B cell (primary cell): ENCODE data around the gene PDZD2. TPM values are rescaled to one million over a fixed set of nuclear protein-coding genes. Genes with fewer than 3 reads are reported as not detected.

Experiments
- ATAC-seq: fragments of 200-7000 bp; cut with Tn5 transposase; one replicate; pipeline ENCODE4 v1.10.0; 2021; ENCODE audit warnings: low read depth, mild to moderate bottlenecking, moderate number of reproducible peaks, moderate library complexity
- CTCF ChIA-PET: fragments of 350-600 bp; sonication (Branson Sonifier 250); formaldehyde crosslinking; loops from one replicate; lab custom pipeline; 2021; ENCODE audit warnings: antibody characterized with exemption, inconsistent platforms; lab: Charles Lee
- POLR2A ChIA-PET: fragments of 350-600 bp; sonication (Branson Sonifier 250); formaldehyde crosslinking; loops from one replicate; lab custom pipeline; 2021; ENCODE audit warnings: antibody characterized with exemption; lab: Charles Lee
- DNase-seq: peaks from one replicate; pipeline ENCODE4 v3.0.0; 2013
- H2AFZ ChIP-seq: 2 replicates; pipeline ENCODE4 v1.6.1; 2012; ENCODE audit warnings: mild to moderate bottlenecking, low read depth, low read length; ENCODE audit not compliant: insufficient read depth, poor library complexity, severe bottlenecking
- H3K27ac ChIP-seq, 2 donors: 1 replicate in 1 of 2; 2 replicates in 1 of 2; pipeline ENCODE4 v1.5.1; 2012 to 2013; ENCODE audit warnings: low read length in 2 of 2, mild to moderate bottlenecking in 2 of 2, moderate library complexity in 1 of 2
- H3K27me3 ChIP-seq, 4 experiments: fragments of 200-600 bp in 1 of 4; sonication (generic) in 1 of 4; replicated peaks in 1 of 4; 1 replicate in 2 of 4; 2 replicates in 2 of 4; pipeline versions ENCODE4 v1.6.1 to v1.7.0; 2013 to 2016; ENCODE audit warnings: low read length in 3 of 4, mild to moderate bottlenecking in 2 of 4, mixed read lengths in 1 of 4, moderate library complexity in 1 of 4; ENCODE audit not compliant: insufficient read depth in 4 of 4, control insufficient read depth in 3 of 4; ENCODE audit errors: control extremely low read depth in 1 of 4
- H3K36me3 ChIP-seq, 2 experiments: replicated peaks in 1 of 2; 1 replicate in 1 of 2; 2 replicates in 1 of 2; pipeline versions ENCODE4 v1.6.1 to v1.7.1; 2013; ENCODE audit warnings: low read length in 1 of 2; ENCODE audit not compliant: insufficient read depth in 2 of 2, control insufficient read depth in 1 of 2; ENCODE audit errors: control extremely low read depth in 1 of 2, extremely low read depth in 1 of 2
- H3K4me1 ChIP-seq, 2 donors: fragments of 200-600 bp in 1 of 2; sonication (generic) in 1 of 2; 1 replicate in 1 of 2; 2 replicates in 1 of 2; pipeline versions ENCODE4 v1.5.1 to v1.6.1; 2013 to 2017; ENCODE audit warnings: low read length in 2 of 2; ENCODE audit not compliant: control insufficient read depth in 2 of 2, insufficient read depth in 2 of 2
- H3K4me2 ChIP-seq: replicated peaks from 2 replicates; pipeline ENCODE3; 2012; ENCODE audit warnings: mild to moderate bottlenecking, low read depth, low read length; ENCODE audit not compliant: poor library complexity, severe bottlenecking
- H3K4me3 ChIP-seq, 5 experiments: fragments of 200-600 bp in 1 of 5; sonication (generic) in 1 of 5; 1 replicate in 3 of 5; 2 replicates in 2 of 5; pipeline versions ENCODE4 v1.5.1 to v1.7.0; 2011 to 2016; ENCODE audit warnings: low read length in 4 of 5, mild to moderate bottlenecking in 4 of 5, low read depth in 2 of 5, control low read depth in 1 of 5, moderate library complexity in 1 of 5; ENCODE audit not compliant: insufficient read depth in 1 of 5; ENCODE audit errors: control extremely low read depth in 1 of 5, extremely low read depth in 1 of 5
- H3K79me2 ChIP-seq: fragments of 200-600 bp; sonication (generic); one replicate; pipeline ENCODE4 v1.6.0; 2016; ENCODE audit warnings: low read length; ENCODE audit not compliant: control insufficient read depth, insufficient read depth
- H3K9ac ChIP-seq: fragments of 200-600 bp; sonication (generic); 2 replicates; pipeline ENCODE4 v1.6.1; 2017; ENCODE audit warnings: mild to moderate bottlenecking, low read length, moderate library complexity
- H3K9me3 ChIP-seq, 3 donors: one replicate each; pipeline versions ENCODE4 v1.6.1 to v1.7.1; 2013; ENCODE audit warnings: low read length in 2 of 3; ENCODE audit not compliant: control insufficient read depth in 2 of 3, insufficient read depth in 1 of 3; ENCODE audit errors: control extremely low read depth in 1 of 3
- H4K20me1 ChIP-seq: 2 replicates; pipeline ENCODE4 v1.6.0; 2012; ENCODE audit warnings: mild to moderate bottlenecking, low read length; ENCODE audit not compliant: insufficient read depth, control insufficient read depth, poor library complexity, severe bottlenecking
- H3K27ac Mint-ChIP-seq: one replicate; pipeline ENCODE4 v1.8.0; 2021; ENCODE audit warnings: mixed read lengths
- H3K27me3 Mint-ChIP-seq: one replicate; pipeline ENCODE4 v1.8.0; 2021; ENCODE audit warnings: mixed read lengths
- H3K4me1 Mint-ChIP-seq: one replicate; pipeline ENCODE4 v1.8.0; 2021; ENCODE audit warnings: mixed read lengths
- H3K4me3 Mint-ChIP-seq: one replicate; pipeline ENCODE4 v1.8.0; 2021; ENCODE audit warnings: mixed read lengths
- H3K9me3 Mint-ChIP-seq: one replicate; pipeline ENCODE4 v1.8.0; 2022; ENCODE audit warnings: mixed read lengths; ENCODE audit not compliant: insufficient read depth
- CTCF ChIP-seq: fragments of 200-600 bp; IDR thresholded peaks from one replicate; pipeline ENCODE4 v1.8.0; 2022; ENCODE audit warnings: antibody characterized with exemption, mild to moderate bottlenecking
- EZH2 ChIP-seq: IDR thresholded peaks from 2 replicates; pipeline ENCODE4 v1.6.1; 2012; ENCODE audit warnings: borderline replicate concordance, low read depth, mild to moderate bottlenecking, moderate library complexity, low read length; ENCODE audit not compliant: insufficient read depth, poor library complexity, severe bottlenecking
- WGBS: methylation state at CpG from one replicate; pipeline ENCODE4 v1.1.5; 2013; ENCODE audit warnings: missing lambda C conversion rate; ENCODE audit not compliant: insufficient coverage; 5-methylcytosine and 5-hydroxymethylcytosine counted together
- intact Hi-C: fragments of 100-400 bp; cut with micrococcal nuclease; formaldehyde crosslinking; loops from one replicate; pipeline ENCODE4 v1.10.0; 2022
- polyA plus RNA-seq: library from polyadenylated mRNA; depleted of rRNA; stranded (reverse); fragments of >200 nt; gene quantifications from 2 replicates; pipeline ENCODE4 v1.2.3, GENCODE V29; 2012
- total RNA-seq, 2 donors: library from RNA; stranded (reverse); fragments of 120-200 nt in 1 of 2; gene quantifications; 1 replicate in 1 of 2; 2 replicates in 1 of 2; pipeline versions ENCODE4 v1.2.3 to v1.2.4, GENCODE V29; 2013 to 2022

Gene PDZD2
- total and polyA plus RNA-seq, 2 donors (not counting 1 experiment from before 2014, with no cell fraction given) = not detected

GRCh38 chr5:31754741-31755675 is 116.1 kb downstream of the PDZD2 start:
- Histone ChIP-seq H3K79me2 (no peaks in the 10 kb centered on the region), H3K4me3 (no peak overlapping the region), H2AFZ (no peak overlapping the region), H3K27ac (no peak overlapping the region), H3K4me2 (no peak overlapping the region), H3K27me3 (no peaks in the 10 kb centered on the region), H3K4me1 (no peaks in the 10 kb centered on the region), H4K20me1 (no peaks in the 10 kb centered on the region), H3K36me3 (no peaks in the 10 kb centered on the region), H3K9me3 (peaks cover 0 to 3% (median 0%) of the 10 kb centered on the region in 3 donors), H3K9ac (no peak overlapping the region)
- WGBS = 92% methylated on average over 8 of the region's 20 CpGs
- H3K9me3 Mint-ChIP-seq = no peaks in the 10 kb centered on the region
- intact Hi-C loops = no loop called here
- ChIA-PET POLR2A (no interaction called here), CTCF (no interaction called here)
- ATAC-seq (no peak), DNase-seq (no peak)
- no peak overlapping the region for H3K27ac Mint-ChIP-seq
- no peak overlapping the region for H3K4me3 Mint-ChIP-seq
- H3K4me1 Mint-ChIP-seq = no peaks in the 10 kb centered on the region
- H3K27me3 Mint-ChIP-seq = no peaks in the 10 kb centered on the region
- no peak for TF ChIP-seq CTCF
- no peak for TF ChIP-seq EZH2

GRCh38 chr5:31755676-31756230 is 116.8 kb downstream of the PDZD2 start:
- Histone ChIP-seq H3K9me3 (no peaks in the 10 kb centered on the region), H4K20me1 (no peaks in the 10 kb centered on the region), H3K79me2 (no peaks in the 10 kb centered on the region), H3K36me3 (no peaks in the 10 kb centered on the region), H3K4me1 (no peaks in the 10 kb centered on the region), H3K9ac (no peak overlapping the region), H3K27ac (no peak overlapping the region), H3K27me3 (no peaks in the 10 kb centered on the region), H2AFZ (no peak overlapping the region), H3K4me3 (no peak overlapping the region), H3K4me2 (no peak overlapping the region)
- TF ChIP-seq CTCF (no peak), EZH2 (no peak)
- no peaks in the 10 kb centered on the region for H3K27me3 Mint-ChIP-seq
- no peak overlapping the region for H3K27ac Mint-ChIP-seq
- H3K9me3 Mint-ChIP-seq = no peaks in the 10 kb centered on the region
- intact Hi-C loops = no loop called here
- 50% methylated on average over 1 of the region's 10 CpGs for WGBS
- ChIA-PET POLR2A (no interaction called here), CTCF (no interaction called here)
- DNase-seq (no peak), ATAC-seq (no peak)
- no peak overlapping the region for H3K4me3 Mint-ChIP-seq
- H3K4me1 Mint-ChIP-seq = no peaks in the 10 kb centered on the region
